ENCODE measurements around the gene CYP27B1.
A peak's percentile ranks its signal among the peaks of the same experiment; 100 is the strongest.

CYP27B1 gene, protein sequence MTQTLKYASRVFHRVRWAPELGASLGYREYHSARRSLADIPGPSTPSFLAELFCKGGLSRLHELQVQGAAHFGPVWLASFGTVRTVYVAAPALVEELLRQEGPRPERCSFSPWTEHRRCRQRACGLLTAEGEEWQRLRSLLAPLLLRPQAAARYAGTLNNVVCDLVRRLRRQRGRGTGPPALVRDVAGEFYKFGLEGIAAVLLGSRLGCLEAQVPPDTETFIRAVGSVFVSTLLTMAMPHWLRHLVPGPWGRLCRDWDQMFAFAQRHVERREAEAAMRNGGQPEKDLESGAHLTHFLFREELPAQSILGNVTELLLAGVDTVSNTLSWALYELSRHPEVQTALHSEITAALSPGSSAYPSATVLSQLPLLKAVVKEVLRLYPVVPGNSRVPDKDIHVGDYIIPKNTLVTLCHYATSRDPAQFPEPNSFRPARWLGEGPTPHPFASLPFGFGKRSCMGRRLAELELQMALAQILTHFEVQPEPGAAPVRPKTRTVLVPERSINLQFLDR

DNA sequence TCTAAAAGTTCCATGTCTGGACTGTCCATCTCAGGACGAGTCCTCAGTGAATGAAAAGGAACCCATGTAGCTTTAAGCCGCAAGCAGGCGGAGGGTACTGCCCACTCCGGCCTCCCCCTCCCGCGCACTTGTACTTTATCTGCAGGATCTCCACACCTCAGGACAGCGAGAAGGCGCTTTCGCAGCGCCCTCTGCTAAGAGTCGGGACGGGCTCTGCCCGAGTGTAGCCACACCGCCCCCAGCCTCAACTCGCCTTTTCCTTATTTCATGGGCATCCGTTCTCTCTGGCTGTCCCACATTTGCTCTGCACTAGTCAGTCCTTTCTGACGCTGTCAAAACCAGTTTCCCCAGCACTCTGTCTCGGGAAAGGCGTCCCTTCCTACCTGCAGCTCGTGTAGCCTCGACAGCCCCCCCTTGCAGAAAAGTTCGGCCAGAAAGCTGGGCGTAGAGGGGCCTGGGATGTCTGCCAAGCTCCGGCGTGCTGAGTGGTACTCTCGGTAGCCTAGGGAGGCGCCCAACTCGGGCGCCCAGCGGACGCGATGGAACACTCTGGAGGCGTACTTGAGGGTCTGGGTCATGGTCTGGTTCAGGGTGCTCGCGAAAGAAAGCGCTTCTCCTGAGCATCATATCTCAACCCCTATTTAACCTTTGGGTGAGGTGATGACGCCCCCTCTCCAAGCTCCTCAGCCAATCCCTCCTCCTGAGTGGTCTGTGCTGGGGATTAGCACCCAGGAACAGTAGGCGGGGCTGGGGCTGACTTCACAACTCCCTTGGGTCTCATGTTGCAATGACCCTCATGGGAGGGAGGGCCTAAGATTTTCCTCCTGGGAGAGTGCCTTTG is at the start of gene CYP27B1:
Gene CYP27B1 (minus strand): TSS at position 615 of the 841 bp plus-strand sequence. CDS start 37 bp downstream, at position 578.
- no peak for DNase-seq

DNA sequence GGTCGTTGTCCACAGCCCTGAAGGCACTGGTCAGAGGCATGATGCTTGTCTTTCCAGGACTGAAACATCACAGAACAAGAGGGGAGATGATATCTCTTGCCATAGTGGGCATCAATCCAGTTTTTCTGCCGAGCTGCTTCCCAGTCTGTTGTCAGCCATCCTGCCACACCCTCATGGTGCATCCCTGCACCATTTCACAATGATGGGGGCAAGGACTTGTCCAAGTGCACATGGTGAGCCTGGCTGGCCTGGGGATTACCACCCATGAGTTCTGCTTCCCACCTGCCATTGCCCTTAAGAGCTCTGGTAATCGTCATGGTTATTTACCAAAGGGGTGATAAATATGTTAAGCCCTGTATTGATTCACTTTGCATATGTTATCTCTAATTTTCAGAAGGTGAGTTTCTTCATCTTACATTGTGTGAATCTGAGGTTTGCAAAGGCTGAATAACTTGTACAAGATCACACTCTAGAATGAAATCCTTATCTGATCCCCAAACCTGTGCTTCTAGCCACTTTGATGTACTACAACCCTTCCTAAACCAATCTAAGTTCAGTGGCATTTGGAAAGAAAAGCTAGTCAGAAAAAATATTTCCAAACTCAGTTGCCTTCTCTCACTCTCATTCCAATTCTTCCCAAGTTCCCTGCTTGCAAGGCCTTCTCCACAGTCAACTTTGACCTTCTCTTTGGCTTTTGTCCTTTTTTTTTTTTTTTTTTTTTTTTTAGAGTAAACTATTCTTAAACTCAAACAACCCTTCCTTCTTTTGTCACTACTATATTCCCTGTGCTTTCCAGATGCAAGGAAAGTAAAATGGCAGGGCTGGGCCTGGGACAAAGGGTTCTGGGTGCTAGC is 49.4 kb upstream of the CYP27B1 start:
- DNase-seq, result no peak

DNA sequence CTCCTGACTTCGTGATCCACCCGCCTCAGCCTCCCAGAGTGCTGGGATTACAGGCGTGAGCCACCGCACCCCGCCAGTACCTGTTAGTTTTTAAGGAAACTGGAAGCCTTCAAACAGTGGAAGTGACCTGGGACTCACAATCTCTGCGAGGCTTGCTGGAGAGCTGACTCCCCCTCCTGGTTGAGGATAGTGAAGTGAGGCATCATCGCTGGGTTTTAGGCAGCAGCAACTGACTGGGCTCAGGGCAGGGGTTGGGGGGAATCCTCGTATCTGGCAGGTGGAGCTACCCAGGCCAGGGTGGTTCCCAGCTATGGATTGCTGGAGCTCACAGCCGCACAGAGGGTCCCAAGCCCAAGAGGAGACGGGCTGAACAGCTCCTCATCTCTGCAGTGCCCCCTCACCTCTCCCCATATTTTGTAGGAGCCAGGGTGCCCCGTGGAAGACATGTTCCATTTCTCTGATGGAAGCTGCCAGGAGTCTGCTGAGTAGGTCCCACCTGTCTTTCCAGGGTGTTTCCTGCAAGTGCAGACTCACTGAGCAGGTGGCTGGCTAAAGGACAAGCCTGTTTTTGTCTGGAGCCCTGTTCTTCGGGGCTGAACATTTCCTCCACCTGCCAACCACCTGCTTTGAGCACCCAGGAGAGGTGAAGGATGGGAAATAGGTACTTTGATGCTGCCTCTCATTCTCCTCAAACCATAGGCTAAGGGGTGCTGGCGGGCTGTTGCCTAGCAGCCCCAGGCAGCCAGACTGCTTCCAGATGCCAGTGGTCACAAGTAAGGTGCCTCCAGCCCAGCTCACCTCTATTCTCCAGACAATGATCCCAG is 48.5 kb upstream of the CYP27B1 start:
- DNase-seq, result peak; percentile 23

DNA sequence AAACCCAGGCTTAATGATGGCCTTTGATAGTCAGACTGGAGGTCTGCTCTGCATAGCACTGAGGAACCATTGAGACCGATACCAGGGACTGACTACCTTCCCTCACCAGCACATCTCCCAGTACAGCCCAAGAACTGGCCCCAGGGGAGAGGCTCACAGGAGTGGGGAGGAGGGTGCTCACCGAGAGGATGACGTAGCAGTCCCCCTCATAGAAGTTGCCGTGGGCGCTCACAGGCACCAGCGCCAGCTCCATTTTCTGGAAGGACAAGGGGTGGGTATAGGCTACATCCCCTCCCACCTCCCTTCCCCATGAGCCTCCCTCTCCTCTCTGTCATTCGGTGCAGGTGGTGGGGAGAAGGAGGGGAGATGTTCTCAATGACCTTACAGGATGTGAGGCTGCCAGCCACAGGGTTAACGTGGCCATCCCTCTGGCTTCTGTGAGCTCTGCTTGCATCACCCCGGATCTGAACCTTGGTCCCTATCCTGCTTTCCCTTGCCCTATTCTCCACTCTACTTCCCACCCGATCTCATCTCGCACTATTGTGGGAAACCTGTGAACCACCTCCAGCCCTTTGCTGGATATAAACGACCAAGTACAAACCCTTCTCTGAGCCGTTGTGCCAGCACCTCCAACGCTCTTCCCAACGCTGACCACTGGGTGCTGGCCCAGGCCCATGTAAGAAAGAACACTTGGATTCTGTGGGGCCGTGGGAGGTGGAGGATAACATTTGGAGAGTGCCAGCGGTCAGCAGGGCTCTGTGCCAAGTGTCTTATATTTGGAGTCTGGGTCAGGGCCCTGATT is 47.3 kb upstream of the CYP27B1 start:
- DNase-seq, result no peak

DNA sequence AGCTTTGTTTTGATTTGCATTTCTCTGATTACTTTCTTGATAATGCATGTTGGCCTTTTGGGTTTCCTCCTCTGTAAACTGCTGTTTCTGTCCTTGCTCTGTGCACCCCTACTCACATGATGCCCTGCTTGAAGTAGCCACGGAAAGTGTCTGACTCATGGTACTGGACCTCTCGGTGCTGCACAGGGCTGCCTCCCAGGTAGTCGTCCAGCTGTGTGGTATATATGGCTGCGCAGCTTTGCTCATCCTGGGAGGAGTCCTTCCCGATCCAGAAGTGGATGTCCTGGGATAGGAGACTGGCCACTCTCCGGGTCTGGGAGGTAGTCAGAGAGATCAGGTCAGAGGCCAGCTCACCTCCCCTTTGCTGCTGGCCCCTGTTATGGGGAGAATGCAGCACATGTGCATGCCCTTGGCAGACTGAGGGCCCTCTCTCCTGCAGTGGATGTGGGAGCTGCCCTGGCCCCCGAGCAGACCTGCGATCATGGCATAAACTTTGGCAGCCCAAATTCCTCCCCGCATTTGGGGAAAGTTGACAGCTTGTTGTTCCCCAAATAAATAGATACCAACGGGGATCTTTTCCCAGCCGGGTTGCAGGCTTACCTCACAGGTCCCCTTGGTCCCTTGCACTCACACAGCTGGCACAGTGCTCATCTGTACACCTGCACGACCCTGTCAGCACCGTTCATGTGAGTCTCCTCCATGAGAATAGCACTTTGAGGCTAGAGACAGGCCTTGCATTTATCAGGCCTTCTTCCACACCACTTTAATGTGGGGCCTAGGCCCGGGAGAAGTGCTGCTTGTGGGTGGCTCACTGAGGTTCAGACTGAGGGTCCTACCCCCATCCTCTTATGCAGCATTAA is 46.5 kb upstream of the CYP27B1 start:
- DNase-seq, result no peak

DNA sequence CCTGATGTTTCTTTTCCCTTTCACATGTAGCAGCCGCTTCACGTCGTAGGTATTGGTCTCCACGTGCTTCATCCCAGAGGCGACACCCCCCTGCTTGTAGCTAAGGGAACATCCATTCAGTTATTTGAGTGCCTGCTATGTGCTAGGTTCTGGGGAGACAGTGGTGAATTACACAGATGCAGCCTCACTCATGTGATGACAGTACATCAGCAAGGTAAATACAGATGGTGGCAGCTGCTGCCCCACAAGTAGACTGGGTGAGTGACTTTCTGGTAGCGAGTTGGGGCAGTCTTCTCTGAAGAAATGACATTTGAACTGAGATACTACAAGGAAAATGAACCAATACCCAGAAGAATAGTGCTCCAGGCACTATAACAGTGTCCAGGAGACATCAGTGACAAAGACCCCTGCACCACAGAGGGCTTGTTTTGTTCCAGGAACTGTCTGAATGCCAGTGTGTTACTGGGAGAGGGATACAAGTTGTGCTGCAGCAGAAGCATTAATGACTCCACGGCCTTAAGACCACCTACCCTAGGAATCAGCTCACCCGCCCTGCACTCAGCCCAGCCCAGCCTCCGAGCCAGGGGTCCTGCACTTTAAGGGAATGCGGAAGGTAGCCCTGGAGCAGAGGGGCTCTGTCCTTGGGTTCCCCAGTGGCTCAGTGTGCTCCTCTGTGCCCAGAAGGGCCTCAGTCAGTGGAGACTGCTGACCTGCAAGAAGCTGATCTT is 44.3 kb upstream of the CYP27B1 start:
- DNase-seq, result no peak

DNA sequence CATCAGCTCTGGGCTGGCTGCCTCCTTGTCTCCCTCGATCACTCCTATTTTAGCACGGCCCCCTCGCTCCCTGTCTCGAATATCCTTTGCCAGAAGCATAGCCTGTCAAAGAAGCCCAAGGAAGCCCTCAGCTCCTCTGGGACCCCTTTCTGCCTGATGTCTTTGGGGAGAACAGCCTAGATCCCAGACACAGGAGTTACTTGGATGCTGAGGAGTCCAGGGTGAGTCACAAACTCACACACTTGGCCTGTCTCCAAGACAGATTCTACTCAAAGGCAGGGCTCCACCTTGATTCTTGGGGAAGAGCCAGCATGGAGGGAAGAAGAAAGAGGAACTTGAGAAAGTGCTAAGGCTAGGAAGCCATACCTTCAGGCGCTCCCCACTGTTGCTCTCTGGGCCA is 43.6 kb upstream of the CYP27B1 start:
- DNase-seq, result no peak

DNA sequence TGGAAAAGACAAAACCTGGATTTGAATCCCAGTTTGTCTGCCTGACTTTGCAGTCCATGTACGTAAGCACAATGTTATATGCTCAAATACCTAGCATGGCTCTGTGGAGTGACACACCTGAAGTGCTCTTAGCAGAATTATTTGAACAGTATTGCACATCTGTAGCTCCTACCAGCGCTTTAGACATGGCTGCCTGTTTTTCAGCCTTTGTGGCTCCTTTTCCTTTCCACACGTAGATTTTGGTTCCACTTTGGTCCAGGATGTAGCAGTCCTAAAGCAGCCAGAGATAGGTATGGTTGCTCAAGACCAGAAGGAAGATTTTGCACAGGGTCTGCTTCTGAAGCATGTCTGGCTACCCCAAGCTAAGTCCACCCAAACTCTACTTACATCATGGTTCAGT is 42.5 kb upstream of the CYP27B1 start:
- no peak for DNase-seq

DNA sequence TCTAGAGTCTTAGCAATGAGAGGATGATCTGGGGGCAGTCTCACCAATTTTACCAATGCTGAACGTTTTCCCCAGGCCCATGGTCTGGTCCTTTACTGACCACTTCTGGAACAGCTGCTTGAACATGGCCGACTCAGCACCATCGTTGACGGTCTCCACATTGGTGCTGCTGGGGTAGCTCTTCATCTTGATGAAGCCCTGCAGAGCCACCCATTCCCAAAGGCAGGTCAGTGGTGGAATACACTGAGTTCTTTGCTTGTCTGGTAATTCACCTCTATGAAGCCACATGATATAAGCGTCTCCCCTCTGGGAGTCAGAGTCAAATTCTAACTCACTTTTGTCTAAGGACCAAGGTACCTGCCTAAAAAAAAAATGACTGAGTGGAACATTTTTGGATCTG is 41.5 kb upstream of the CYP27B1 start:
- no peak for DNase-seq

DNA sequence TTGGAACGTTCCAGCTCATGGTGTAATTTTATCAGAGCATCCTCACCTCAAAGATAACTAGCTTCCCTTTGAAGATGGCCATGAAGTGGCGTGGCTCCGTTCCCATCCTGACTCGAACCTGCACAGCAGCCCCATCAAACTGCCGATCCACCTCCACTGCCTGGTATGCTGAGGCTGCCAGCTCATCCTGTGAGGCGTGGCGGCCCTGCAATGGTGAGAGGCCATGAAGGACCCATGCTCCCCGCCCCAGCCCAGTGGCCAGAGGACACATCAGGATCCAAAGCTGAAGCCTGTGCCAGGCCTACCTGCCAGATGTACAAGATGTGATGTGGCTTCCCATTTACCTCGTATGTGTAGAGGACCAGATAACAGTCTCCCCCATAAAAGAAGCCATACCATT is 40.4 kb upstream of the CYP27B1 start:
- DNase-seq, result no peak

DNA sequence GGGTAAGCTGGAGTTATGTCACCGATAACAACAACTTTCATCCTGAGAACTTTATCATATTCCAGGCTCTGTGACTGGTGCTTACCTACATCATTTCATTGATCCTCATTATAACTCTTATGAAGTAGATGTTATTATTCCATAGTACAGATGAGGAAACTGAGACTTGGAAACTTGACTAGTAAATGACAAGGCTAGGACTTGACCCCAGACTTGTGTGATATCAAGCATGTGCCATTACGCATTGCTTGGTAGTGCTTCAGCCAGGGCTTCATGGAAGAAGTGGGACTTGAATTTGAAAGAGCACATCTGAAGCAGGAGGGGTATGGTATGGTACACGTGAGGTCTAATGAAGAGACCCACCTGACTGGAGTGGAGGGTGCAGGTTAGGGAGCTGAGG is 39.8 kb upstream of the CYP27B1 start:
- DNase-seq, result no peak

DNA sequence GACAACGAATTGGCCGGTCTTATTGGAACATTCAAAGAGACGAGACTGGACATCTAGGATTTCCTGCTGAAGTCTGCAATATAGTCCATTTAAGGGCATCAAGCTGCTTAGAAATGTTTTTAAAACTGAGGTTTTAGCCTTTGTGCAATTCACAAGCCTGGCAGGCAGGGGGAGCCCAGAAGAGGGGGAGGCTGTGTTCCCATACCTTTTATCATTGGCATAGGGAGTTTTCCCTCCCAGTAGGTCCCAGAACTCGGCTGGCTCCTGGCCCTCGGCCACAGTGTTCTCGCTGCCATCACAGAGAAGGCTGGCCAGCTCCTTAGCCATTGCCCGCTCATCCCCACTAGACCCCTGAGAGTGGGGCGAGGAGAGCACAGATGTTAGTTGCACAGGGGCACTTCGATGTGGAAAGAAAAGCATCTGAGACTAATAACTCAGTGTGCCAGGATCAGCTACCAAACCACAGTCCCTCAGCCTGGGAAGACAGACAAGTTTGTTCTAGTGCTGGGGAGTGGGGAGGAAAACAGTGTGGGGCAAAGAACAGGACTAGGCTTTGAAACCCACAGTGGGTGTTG is 36.5 kb upstream of the CYP27B1 start:
- DNase-seq, result no peak

DNA sequence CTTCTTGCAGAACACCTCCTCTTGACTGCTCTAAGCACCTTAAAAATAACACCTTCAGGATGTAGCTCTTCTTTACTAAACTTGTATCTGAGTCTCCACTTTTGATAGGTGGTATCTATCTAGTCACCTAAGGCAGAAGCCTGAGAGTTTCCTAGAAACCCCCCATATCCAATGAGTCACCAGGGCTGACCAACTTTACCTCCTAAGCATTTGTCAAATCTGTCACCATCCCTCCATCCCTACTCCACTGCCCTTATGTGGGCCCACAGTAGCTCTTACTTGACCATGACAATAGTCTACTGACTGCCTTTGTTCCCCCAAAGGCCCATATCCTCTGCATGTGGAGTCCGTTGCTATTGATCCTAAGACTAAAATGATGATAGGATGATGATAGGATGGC is 35.7 kb upstream of the CYP27B1 start:
- DNase-seq, result no peak

DNA sequence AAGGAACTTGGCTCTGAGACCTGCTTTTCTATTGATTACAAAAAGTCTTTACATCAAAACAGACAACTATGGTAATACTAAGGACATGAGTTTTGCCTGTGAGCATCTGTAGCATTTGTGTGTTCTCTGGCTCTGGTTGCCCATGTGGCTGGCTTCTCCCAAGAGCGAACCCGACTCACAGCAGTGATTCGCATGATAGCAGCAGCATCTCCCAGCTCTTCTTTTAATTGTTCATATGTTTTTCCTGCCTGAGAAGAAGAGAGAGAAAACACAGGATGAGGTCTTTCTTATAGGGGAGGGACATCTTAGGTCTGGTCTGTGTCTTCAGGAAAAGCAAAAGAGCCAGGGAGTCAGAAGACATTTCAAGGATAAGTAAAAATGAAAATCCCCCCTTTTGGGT is 34.1 kb upstream of the CYP27B1 start:
- no peak for DNase-seq

DNA sequence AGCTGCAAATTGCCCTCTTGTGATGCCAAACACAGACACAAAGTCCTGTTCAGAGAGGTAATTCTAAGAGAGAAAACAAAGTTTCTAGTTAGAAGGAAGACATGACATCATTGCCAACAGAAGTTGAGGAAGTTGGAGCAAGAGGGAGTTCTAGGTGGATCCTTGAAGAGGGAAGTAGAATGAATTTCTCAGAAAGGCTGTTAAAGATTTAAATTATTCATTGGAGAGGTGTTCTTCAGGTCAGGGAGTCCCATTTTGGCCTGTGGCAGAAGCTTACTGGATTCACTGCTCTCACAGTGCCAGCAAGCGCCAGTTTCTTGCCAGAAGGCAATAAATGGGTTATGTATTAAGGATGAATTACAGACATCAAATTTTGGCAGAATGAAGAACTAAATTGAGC is 31.1 kb upstream of the CYP27B1 start:
- DNase-seq, result no peak

DNA sequence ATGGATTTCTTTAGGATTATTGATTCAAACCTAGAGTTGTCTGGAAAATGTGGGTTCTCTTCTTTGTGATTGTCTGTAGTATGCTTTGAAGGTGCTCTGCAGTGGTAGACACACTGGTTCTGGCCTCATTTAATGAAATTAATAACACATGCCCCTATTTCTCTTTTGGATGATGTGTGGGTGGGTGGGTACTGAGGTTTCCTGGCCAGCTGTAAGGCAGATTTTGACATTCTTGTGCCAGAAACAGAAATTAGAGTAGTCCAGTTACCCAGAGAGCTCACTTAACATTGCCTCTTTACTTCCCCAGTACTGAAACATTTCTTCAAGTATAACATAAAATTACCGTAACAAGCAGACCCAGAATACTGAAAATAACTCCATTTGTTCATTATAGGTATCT is 30.1 kb upstream of the CYP27B1 start:
- DNase-seq, result no peak

DNA sequence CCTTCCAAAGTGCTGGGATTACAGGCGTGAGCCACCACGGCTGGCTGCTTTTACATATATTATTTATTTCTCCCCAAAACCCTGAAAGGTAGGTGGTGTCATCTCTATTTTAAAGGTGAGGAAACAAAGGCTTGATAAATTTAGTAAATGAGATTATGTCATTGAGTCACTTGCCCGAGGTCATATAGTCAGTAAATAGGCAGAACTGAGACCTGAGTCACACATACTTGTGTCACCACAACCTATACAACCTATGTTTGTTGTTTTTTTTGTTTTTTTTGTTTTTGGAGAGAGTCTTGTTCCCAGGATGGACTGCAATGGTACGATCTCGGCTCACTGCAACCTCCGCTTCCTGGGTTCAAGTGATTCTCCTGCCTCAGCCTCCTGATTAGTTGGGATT is 28.5 kb upstream of the CYP27B1 start:
- DNase-seq, result no peak

DNA sequence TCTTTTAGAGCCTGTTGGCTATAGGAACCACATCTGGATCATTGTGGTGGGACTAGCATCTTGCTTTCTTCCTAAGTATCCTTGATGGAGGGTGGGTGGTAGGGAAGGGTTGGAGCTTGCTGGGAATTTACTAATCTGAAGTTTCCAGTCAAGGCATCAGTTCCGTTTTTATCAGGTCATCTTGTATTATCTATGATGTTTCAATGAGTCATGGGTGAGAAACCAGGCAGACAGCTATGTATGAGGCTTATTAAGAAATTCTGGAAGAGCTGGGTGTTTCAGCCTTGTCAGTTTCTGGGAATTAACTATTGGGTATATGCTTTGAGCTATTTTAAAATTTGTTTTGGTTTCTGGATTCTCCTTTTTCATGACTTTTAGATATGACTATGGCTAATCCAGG is 27.0 kb upstream of the CYP27B1 start:
- no peak for DNase-seq

DNA sequence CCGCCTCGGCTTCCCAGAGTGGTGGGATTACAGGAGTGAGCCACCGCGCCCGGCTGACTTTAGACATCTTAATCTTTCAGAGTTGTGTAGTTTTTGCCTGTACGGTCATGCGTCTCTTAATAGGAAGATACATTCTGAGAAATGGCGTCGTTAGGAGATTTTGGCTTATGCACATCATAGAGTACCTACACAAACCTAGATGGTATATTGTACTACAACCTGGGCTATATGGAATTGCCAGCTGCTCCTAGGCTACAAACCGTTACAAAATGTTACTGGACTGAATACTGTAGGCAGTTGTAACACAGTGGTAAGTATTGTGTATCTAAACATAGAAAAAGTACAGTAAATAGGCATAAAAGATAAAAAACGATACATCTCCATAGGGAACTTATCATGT is 17.0 kb upstream of the CYP27B1 start:
- no peak for DNase-seq
